Measurements from ENCODE around the gene TRDMT1.

Gene TRDMT1

DNA sequence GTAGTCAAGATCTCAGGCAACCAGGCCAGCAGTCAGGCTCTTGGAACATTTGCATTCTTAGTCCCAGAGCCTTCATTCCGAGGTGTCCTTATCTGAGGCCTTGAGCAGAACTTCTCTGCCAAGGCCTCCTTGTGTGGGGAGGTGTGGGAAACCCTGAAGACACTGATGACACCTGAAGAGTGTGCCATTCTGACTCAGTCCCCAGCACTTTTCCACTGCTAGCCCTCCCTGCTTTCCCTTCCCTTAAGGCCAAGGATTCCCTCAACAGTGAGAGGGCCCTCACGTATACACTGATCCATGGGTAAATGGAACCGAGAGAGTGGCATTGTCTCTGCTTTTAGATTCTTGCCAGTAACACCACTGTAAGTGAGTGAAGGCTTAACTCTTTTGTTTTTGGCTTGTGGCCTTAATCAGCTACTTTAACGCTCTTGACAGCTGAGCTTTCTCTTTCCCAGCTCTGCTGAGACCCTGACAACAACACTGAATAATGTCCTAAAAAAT, 30.3 kb downstream of the TRDMT1 start:
- no peaks in the 10 kb centered on the region for H3K9me3 ChIP-seq (ENCODE audit: control insufficient read depth, low read length)
- H2AFZ ChIP-seq = no peak overlapping the region
- H3K36me3 ChIP-seq (ENCODE audit: control insufficient read depth, insufficient read depth, low read length) = no peaks in the 10 kb centered on the region
- H3K27ac ChIP-seq = no peak overlapping the region
- H3K9ac ChIP-seq = no peak overlapping the region
- H3K4me3 ChIP-seq (ENCODE audit: low read depth, low read length) = no peak overlapping the region
- peaks cover 13% of the 10 kb centered on the region for H3K4me1 ChIP-seq
- no peaks in the 10 kb centered on the region for H3K79me2 ChIP-seq
- H3K27me3 ChIP-seq (ENCODE audit: control insufficient read depth, insufficient read depth, low read length) = no peaks in the 10 kb centered on the region
- TF ChIP-seq, protein P1, sequence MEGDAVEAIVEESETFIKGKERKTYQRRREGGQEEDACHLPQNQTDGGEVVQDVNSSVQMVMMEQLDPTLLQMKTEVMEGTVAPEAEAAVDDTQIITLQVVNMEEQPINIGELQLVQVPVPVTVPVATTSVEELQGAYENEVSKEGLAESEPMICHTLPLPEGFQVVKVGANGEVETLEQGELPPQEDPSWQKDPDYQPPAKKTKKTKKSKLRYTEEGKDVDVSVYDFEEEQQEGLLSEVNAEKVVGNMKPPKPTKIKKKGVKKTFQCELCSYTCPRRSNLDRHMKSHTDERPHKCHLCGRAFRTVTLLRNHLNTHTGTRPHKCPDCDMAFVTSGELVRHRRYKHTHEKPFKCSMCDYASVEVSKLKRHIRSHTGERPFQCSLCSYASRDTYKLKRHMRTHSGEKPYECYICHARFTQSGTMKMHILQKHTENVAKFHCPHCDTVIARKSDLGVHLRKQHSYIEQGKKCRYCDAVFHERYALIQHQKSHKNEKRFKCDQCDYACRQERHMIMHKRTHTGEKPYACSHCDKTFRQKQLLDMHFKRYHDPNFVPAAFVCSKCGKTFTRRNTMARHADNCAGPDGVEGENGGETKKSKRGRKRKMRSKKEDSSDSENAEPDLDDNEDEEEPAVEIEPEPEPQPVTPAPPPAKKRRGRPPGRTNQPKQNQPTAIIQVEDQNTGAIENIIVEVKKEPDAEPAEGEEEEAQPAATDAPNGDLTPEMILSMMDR (IDR thresholded peaks at IDR 0.05) = no peak
- no peak overlapping the region for H3K4me2 ChIP-seq (ENCODE audit: low read length)

DNA sequence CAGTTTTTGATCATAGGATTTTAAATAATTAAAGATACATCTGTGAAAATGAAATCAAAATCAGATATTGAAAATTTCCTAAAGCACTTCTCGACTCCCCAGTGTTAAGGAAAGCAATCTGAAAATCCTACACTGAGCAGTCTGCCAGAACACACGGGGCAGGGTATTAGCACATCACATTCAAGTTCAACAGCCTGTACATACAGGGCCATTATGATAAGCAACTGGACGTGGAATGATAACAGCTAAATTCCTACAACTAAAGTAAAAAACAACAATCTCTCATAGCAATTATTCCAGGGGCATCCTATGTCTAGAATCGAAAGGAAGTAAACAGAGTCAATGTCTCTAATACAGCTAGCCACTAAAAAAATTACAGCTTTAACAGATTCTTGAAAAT, 31.7 kb downstream of the TRDMT1 start:
- TF ChIP-seq, protein P1 (IDR thresholded peaks at IDR 0.05) = no peak
- no peaks in the 10 kb centered on the region for H3K36me3 ChIP-seq (ENCODE audit: control insufficient read depth, insufficient read depth, low read length)
- peaks cover 5% of the 10 kb centered on the region for H3K4me1 ChIP-seq
- H3K4me2 ChIP-seq (ENCODE audit: low read length) = no peak overlapping the region
- no peaks in the 10 kb centered on the region for H3K27me3 ChIP-seq (ENCODE audit: control insufficient read depth, insufficient read depth, low read length)
- no peak overlapping the region for H3K4me3 ChIP-seq (ENCODE audit: low read depth, low read length)
- H3K79me2 ChIP-seq = no peaks in the 10 kb centered on the region
- H3K9me3 ChIP-seq (ENCODE audit: control insufficient read depth, low read length) = no peaks in the 10 kb centered on the region
- no peak overlapping the region for H2AFZ ChIP-seq
- no peak overlapping the region for H3K9ac ChIP-seq
- H3K27ac ChIP-seq = no peak overlapping the region

DNA sequence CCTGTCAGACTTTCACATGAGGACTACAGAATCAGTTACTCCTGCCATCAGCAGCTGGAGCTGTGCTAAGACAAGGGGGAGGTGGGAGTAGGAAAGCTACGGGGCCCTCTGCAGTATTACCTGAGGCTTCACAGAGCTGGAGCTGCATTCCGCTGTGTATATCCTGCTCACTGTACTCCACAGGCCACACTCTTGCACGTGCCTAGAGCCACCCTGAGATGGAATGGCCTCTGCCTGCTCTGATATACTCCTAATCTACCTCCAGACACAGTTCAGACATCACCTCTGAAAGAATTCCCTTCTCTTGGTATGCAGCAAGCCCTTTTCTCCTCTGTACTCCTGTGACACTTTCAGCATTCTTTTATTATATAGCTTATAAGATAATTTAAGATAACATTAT, 34.8 kb downstream of the TRDMT1 start:
- Histone ChIP-seq H3K27ac (no peak overlapping the region), H3K4me1 (no peaks in the 10 kb centered on the region), H3K36me3 (ENCODE audit: control insufficient read depth, insufficient read depth, low read length) (no peaks in the 10 kb centered on the region), H2AFZ (no peak overlapping the region), H3K27me3 (ENCODE audit: control insufficient read depth, insufficient read depth, low read length) (no peaks in the 10 kb centered on the region), H3K9me3 (ENCODE audit: control insufficient read depth, low read length) (no peaks in the 10 kb centered on the region), H3K79me2 (no peaks in the 10 kb centered on the region), H3K4me2 (ENCODE audit: low read length) (no peak overlapping the region), H3K9ac (no peak overlapping the region), H3K4me3 (ENCODE audit: low read depth, low read length) (no peak overlapping the region)
- TF ChIP-seq, protein P1 (IDR thresholded peaks at IDR 0.05) = no peak

DNA sequence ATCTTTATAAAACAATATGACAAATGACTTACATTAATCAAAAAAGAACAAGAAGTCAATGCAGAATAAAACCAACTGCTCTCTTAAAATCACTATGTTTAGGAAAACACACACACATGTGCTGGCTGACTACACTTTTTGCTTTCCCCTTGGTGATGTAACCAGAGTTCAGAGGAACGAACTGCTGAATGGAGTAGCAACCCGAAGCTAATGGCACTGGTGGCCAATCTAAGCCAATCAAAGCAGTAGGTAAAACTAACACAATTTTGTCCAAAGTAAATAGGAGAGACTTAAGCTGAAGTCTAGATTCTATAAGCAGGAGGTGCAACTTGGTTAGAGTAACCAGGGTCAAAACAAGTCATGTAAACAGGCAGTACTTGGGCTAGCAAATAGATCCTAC, 38.6 kb downstream of the TRDMT1 start:
- H3K79me2 ChIP-seq = no peaks in the 10 kb centered on the region
- no peak overlapping the region for H2AFZ ChIP-seq
- no peaks in the 10 kb centered on the region for H3K36me3 ChIP-seq (ENCODE audit: control insufficient read depth, insufficient read depth, low read length)
- H3K27me3 ChIP-seq (ENCODE audit: control insufficient read depth, insufficient read depth, low read length) = no peaks in the 10 kb centered on the region
- H3K4me1 ChIP-seq = no peaks in the 10 kb centered on the region
- TF ChIP-seq, protein P1 (IDR thresholded peaks at IDR 0.05) = no peak
- H3K27ac ChIP-seq = no peak overlapping the region
- no peak overlapping the region for H3K9ac ChIP-seq
- H3K4me3 ChIP-seq (ENCODE audit: low read depth, low read length) = no peak overlapping the region
- no peak overlapping the region for H3K4me2 ChIP-seq (ENCODE audit: low read length)
- H3K9me3 ChIP-seq (ENCODE audit: control insufficient read depth, low read length) = no peaks in the 10 kb centered on the region

DNA sequence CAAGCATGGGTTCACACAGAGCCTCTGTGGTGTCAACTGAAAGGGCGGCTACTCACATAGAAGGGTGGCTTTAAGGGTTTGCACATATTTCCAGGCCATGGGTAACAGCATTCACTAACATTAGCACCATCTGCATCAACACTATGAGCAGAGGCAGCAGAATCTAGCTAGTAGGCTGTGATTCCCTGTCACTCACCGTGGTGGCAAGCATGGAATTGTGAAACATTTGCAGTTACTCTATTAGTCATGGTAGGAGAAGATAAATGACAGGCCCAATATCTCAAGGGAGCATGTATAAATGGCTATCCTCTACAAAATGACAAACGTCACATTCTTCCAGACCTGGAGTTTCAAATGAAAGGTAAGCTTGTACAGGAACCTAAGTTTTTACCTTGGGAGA, 39.7 kb downstream of the TRDMT1 start:
- H3K27ac ChIP-seq = no peak overlapping the region
- no peaks in the 10 kb centered on the region for H3K27me3 ChIP-seq (ENCODE audit: control insufficient read depth, insufficient read depth, low read length)
- no peak overlapping the region for H3K4me2 ChIP-seq (ENCODE audit: low read length)
- TF ChIP-seq, protein P1 (IDR thresholded peaks at IDR 0.05) = no peak
- no peak overlapping the region for H3K4me3 ChIP-seq (ENCODE audit: low read depth, low read length)
- H3K9ac ChIP-seq = no peak overlapping the region
- no peaks in the 10 kb centered on the region for H3K9me3 ChIP-seq (ENCODE audit: control insufficient read depth, low read length)
- H3K4me1 ChIP-seq = no peaks in the 10 kb centered on the region
- no peak overlapping the region for H2AFZ ChIP-seq
- no peaks in the 10 kb centered on the region for H3K36me3 ChIP-seq (ENCODE audit: control insufficient read depth, insufficient read depth, low read length)
- no peaks in the 10 kb centered on the region for H3K79me2 ChIP-seq
